ENCODE results near the gene CYP1A1. TPM values are rescaled to one million over a fixed set of nuclear protein-coding genes. Genes with fewer than 3 reads are reported as not detected.
A peak's percentile ranks its signal among the peaks of the same experiment; 100 is the strongest.

Gene CYP1A1
- total RNA-seq, 1 donor from 2014 or later: 0.27 TPM

DNA sequence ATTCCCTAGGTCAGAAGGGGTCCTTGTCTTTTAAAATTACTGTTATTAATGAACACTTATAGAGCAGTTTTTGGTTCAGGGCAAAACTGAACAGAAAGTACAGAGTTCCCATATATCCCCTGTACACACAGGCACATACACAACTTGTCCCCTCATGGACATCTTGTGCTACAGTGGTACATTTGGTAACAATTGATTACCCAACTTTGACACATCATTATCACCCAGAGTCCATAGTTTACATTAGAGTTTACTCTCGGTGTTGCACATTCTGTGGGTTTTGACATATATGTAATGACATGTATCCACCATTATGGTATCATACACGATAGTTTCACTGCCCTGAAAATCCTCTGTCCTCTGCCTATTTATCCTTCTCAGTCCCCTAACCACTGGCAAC is 28.5 kb downstream of the CYP1A1 start:
- Mint-ChIP-seq H3K27me3 (ENCODE audit: low read depth) (peaks cover 20% of the 10 kb centered on the region), H3K4me1 (peaks cover 27% of the 10 kb centered on the region), H3K27ac (peak overlapping the region; percentile 99), H3K4me3 (peak overlapping the region; percentile 98), H3K36me3 (no peaks in the 10 kb centered on the region), H3K9me3 (no peaks in the 10 kb centered on the region)
- no peak for TF ChIP-seq CTCF (IDR thresholded peaks at IDR 0.05; ENCODE audit: unreplicated experiment)
- DNase-seq (ENCODE audit: low spot score in 2 of 2, unreplicated experiment in 2 of 2): no peak

- DNase-seq (ENCODE audit: low spot score in 2 of 2, unreplicated experiment in 2 of 2): no peak
- Mint-ChIP-seq H3K36me3 (no peaks in the 10 kb centered on the region), H3K9me3 (no peaks in the 10 kb centered on the region), H3K4me3 (peak overlapping the region; percentile 98), H3K27me3 (ENCODE audit: low read depth) (peaks cover 16% of the 10 kb centered on the region), H3K4me1 (peaks cover 27% of the 10 kb centered on the region), H3K27ac (peak overlapping the region; percentile 99)
- no peak for TF ChIP-seq CTCF (IDR thresholded peaks at IDR 0.05; ENCODE audit: unreplicated experiment)
These were observed 29.0 kb downstream of the CYP1A1 start for GRCh38 chr15:74696398-74696729.

DNA sequence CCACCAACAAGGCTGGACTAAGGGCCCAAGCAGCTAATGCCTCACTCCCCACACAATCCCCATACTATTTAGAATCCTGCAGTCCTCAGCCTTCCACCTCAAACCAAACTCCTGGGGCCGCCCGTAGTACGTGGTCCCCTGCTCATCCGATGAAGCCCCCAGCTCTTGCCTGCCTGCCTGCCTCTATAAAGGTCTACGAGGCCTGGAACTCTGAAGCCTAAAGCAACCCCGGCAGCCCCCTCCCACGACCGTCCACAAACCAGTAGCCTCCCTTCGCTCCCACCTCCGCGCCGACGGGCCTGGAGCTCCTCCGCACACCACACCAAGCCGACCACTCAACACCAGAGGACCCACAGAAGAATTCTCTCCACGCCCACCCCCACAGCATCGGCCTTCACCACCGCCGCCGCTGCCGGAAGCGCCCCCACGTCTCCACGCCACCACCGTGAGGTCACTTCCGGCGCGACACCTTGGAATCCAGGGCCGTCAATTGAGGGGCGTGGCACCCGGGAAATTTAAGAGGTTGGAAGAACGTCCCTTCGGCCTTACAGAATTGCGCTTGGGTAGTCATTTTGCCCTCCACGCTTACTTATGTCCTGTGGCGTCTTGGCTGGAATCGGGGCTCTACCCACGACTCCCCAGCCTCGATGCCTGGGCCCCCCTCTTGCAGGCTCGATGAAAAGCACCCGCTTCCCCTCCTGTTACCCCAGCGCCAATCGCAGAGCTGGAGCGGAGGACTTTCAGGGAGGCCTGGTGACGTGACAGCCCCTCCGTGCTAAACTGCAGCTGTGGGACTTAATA is 29.5 kb downstream of the CYP1A1 start, which contains the start of gene EDC3:
Gene EDC3 (minus strand): TSS at position 428 of the 801 bp plus-strand sequence. CDS start 20,900 bp downstream, outside the sequence.
- H3K36me3 Mint-ChIP-seq: no peaks in the 10 kb centered on the region
- peaks cover 12% of the 10 kb centered on the region for H3K27me3 Mint-ChIP-seq (ENCODE audit: low read depth)
- H3K9me3 Mint-ChIP-seq: no peaks in the 10 kb centered on the region
- peak; percentile 83 to 88 for DNase-seq (ENCODE audit: low spot score in 2 of 2, unreplicated experiment in 2 of 2)
- H3K27ac Mint-ChIP-seq: peak within 1 kb of the TSS; percentile 99
- peaks cover 27% of the 10 kb centered on the region for H3K4me1 Mint-ChIP-seq
- H3K4me3 Mint-ChIP-seq: peak within 1 kb of the TSS; percentile 98
- TF ChIP-seq CTCF (IDR thresholded peaks at IDR 0.05; ENCODE audit: unreplicated experiment): no peak

DNA sequence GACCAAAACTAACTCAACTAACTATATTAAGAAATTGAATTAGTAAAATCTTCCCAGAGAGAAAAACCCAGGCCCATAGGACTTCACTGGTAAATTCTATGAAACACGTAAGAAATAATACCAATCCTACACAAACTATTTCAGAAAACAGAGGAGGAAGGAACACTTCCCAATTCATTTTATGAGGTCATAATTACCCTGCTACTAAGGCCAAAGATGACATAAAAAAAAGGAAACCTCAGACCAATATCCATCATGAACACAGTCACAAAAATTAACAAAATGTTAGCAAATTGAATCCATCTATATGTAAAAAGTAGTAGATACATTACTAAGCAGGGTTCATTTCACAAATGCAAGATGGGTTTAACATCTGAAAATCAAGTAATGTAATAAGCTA is 33.0 kb downstream of the CYP1A1 start:
- Mint-ChIP-seq H3K9me3 (peaks cover 3% of the 10 kb centered on the region), H3K27me3 (ENCODE audit: low read depth) (no peaks in the 10 kb centered on the region), H3K27ac (no peak overlapping the region), H3K4me3 (no peak overlapping the region), H3K4me1 (peaks cover 27% of the 10 kb centered on the region), H3K36me3 (peaks cover 8% of the 10 kb centered on the region)
- no peak for TF ChIP-seq CTCF (IDR thresholded peaks at IDR 0.05; ENCODE audit: unreplicated experiment)
- no peak for DNase-seq (ENCODE audit: low spot score in 2 of 2, unreplicated experiment in 2 of 2)

DNA sequence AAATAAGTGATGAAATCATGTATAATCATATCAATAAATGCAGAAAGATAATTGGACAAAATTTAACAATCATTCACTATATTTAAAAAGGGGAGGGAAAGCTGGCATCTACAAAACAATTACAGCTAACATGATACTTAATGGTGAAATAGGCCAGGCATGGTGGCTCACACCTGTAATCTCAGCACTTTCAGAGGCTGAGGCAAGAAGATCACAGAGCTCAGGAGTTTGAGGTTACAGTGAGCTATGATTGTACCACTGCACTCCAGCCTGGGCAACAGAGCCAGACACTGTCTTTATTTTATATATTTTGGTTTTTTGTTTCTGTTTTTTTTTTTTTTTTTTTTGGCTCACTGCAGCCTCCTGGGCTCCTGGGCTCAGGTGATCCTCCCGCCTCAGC is 41.6 kb downstream of the CYP1A1 start:
- peaks cover 11% of the 10 kb centered on the region for H3K9me3 Mint-ChIP-seq

More for the DNA sequence above, 41.6 kb downstream of the CYP1A1 start:
- Mint-ChIP-seq H3K36me3 (peaks cover 30% of the 10 kb centered on the region), H3K4me3 (no peak overlapping the region), H3K27ac (no peak overlapping the region), H3K4me1 (no peaks in the 10 kb centered on the region), H3K27me3 (ENCODE audit: low read depth) (no peaks in the 10 kb centered on the region)
- DNase-seq (ENCODE audit: low spot score in 2 of 2, unreplicated experiment in 2 of 2): no peak
- no peak for TF ChIP-seq CTCF (IDR thresholded peaks at IDR 0.05; ENCODE audit: unreplicated experiment)
